ENCODE results near the gene SYNCRIP.

DNA sequence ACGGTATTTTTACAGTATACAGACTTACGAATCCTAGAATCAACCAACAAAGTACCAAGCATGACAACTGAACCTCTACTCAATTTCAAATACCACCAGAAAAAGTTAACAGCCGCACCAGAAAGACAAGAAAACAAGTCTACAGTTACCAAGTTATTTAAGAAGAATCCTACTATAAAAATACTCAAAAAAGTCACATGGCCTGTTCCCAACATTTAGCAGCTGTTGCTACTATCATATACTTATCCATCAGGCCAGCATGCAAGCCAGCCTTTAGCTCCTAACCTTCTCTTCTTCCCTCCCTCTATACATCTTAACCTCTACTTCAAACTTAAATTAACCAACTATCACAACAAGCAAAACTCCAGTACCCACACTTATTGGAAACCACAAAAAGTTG, 1.9 kb downstream of the SYNCRIP start:
- TF ChIP-seq POLR2A (IDR thresholded peaks at IDR 0.05; ENCODE audit: low read depth) (no peak), POLR2AphosphoS5 (IDR thresholded peaks at IDR 0.05) (no peak), EP300 (IDR thresholded peaks at IDR 0.05) (no peak)
- TF ChIP-seq, protein P1, sequence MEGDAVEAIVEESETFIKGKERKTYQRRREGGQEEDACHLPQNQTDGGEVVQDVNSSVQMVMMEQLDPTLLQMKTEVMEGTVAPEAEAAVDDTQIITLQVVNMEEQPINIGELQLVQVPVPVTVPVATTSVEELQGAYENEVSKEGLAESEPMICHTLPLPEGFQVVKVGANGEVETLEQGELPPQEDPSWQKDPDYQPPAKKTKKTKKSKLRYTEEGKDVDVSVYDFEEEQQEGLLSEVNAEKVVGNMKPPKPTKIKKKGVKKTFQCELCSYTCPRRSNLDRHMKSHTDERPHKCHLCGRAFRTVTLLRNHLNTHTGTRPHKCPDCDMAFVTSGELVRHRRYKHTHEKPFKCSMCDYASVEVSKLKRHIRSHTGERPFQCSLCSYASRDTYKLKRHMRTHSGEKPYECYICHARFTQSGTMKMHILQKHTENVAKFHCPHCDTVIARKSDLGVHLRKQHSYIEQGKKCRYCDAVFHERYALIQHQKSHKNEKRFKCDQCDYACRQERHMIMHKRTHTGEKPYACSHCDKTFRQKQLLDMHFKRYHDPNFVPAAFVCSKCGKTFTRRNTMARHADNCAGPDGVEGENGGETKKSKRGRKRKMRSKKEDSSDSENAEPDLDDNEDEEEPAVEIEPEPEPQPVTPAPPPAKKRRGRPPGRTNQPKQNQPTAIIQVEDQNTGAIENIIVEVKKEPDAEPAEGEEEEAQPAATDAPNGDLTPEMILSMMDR (IDR thresholded peaks at IDR 0.05): no peak
